ENCODE data around the gene SIGLECL1. TPM values are rescaled to one million over a fixed set of nuclear protein-coding genes. Genes with fewer than 3 reads are reported as not detected.

The SIGLECL1 gene
- total and polyA plus RNA-seq, 2 donors (not counting 1 experiment from before 2014, with no cell fraction given): not detected

GRCh38 chr19:51316688-51317087 is 65.8 kb downstream of the SIGLECL1 start:
- Histone ChIP-seq H3K27ac (ENCODE audit: low read length in 2 of 2) (no peak overlapping the region), H3K36me3 (replicated peaks in 1 of 2; ENCODE audit: control extremely low read depth in 1 of 2, control insufficient read depth in 1 of 2, extremely low read depth in 1 of 2, insufficient read depth in 2 of 2, low read length in 1 of 2) (no peaks in the 10 kb centered on the region), H2AFZ (ENCODE audit: insufficient read depth, low read depth, low read length, poor library complexity, severe bottlenecking) (no peak overlapping the region), H3K27me3 (replicated peaks in 1 of 4; ENCODE audit: control extremely low read depth in 1 of 4, control insufficient read depth in 3 of 4, insufficient read depth in 4 of 4, low read length in 3 of 4) (peaks cover 0 to 10% (median 0%) of the 10 kb centered on the region in 4 experiments), H3K9ac (ENCODE audit: low read length) (no peak overlapping the region), H4K20me1 (ENCODE audit: control insufficient read depth, insufficient read depth, low read length, poor library complexity, severe bottlenecking) (no peaks in the 10 kb centered on the region), H3K4me1 (ENCODE audit: control insufficient read depth in 2 of 2, insufficient read depth in 2 of 2, low read length in 2 of 2) (no peaks in the 10 kb centered on the region), H3K4me3 (ENCODE audit: control extremely low read depth in 1 of 5, extremely low read depth in 1 of 5, insufficient read depth in 1 of 5, low read depth in 2 of 5, low read length in 4 of 5) (no peak overlapping the region), H3K79me2 (ENCODE audit: control insufficient read depth, insufficient read depth, low read length) (no peaks in the 10 kb centered on the region), H3K9me3 (ENCODE audit: control extremely low read depth in 1 of 3, control insufficient read depth in 2 of 3, insufficient read depth in 1 of 3, low read length in 2 of 3) (peaks cover 0 to 16% (median 0%) of the 10 kb centered on the region in 3 donors), H3K4me2 (replicated peaks; ENCODE audit: low read depth, low read length, poor library complexity, severe bottlenecking) (no peak overlapping the region)
- Mint-ChIP-seq H3K9me3 (ENCODE audit: insufficient read depth) (no peaks in the 10 kb centered on the region), H3K27ac (no peak overlapping the region), H3K4me1 (peaks cover 2% of the 10 kb centered on the region), H3K4me3 (no peak overlapping the region), H3K27me3 (peaks cover 46% of the 10 kb centered on the region)
- 87% methylated on average over 7 of the region's 8 CpGs for WGBS (ENCODE audit: insufficient coverage)
- POLR2A ChIA-PET: no interaction called here
- intact Hi-C loops (cut with micrococcal nuclease): no loop called here
- no peak for TF ChIP-seq EZH2 (IDR thresholded peaks at IDR 0.05; ENCODE audit: borderline replicate concordance, insufficient read depth, low read depth, low read length, poor library complexity, severe bottlenecking)
- TF ChIP-seq CTCF (IDR thresholded peaks at IDR 0.05): no peak
- ATAC-seq (ENCODE audit: low read depth) (no peak), DNase-seq (no peak)
- CTCF ChIA-PET: interaction anchor here (1.2 kb wide), 1 partner anchor 157 kb away, joined by 4 read pairs; no protein-coding TSS in a partner anchor

GRCh38 chr19:51317376-51317775 is 66.5 kb downstream of the SIGLECL1 start:
- 88% methylated on average over 3 of the region's 3 CpGs for WGBS (ENCODE audit: insufficient coverage)
- Histone ChIP-seq H3K4me1 (ENCODE audit: control insufficient read depth in 2 of 2, insufficient read depth in 2 of 2, low read length in 2 of 2) (no peaks in the 10 kb centered on the region), H3K27ac (ENCODE audit: low read length in 2 of 2) (no peak overlapping the region), H3K9me3 (ENCODE audit: control extremely low read depth in 1 of 3, control insufficient read depth in 2 of 3, insufficient read depth in 1 of 3, low read length in 2 of 3) (peaks cover 0 to 16% (median 0%) of the 10 kb centered on the region in 3 donors), H3K27me3 (replicated peaks in 1 of 4; ENCODE audit: control extremely low read depth in 1 of 4, control insufficient read depth in 3 of 4, insufficient read depth in 4 of 4, low read length in 3 of 4) (peaks cover 0 to 5% (median 0%) of the 10 kb centered on the region in 4 experiments), H3K4me3 (ENCODE audit: control extremely low read depth in 1 of 5, extremely low read depth in 1 of 5, insufficient read depth in 1 of 5, low read depth in 2 of 5, low read length in 4 of 5) (no peak overlapping the region), H3K9ac (ENCODE audit: low read length) (no peak overlapping the region), H2AFZ (ENCODE audit: insufficient read depth, low read depth, low read length, poor library complexity, severe bottlenecking) (no peak overlapping the region), H4K20me1 (ENCODE audit: control insufficient read depth, insufficient read depth, low read length, poor library complexity, severe bottlenecking) (no peaks in the 10 kb centered on the region), H3K79me2 (ENCODE audit: control insufficient read depth, insufficient read depth, low read length) (no peaks in the 10 kb centered on the region), H3K4me2 (replicated peaks; ENCODE audit: low read depth, low read length, poor library complexity, severe bottlenecking) (no peak overlapping the region), H3K36me3 (replicated peaks in 1 of 2; ENCODE audit: control extremely low read depth in 1 of 2, control insufficient read depth in 1 of 2, extremely low read depth in 1 of 2, insufficient read depth in 2 of 2, low read length in 1 of 2) (no peaks in the 10 kb centered on the region)
- Mint-ChIP-seq H3K27ac (no peak overlapping the region), H3K4me1 (peaks cover 2% of the 10 kb centered on the region), H3K4me3 (no peak overlapping the region), H3K27me3 (peaks cover 43% of the 10 kb centered on the region), H3K9me3 (ENCODE audit: insufficient read depth) (no peaks in the 10 kb centered on the region)
- ChIA-PET POLR2A (no interaction called here), CTCF (no interaction called here)
- DNase-seq: no peak
- ATAC-seq (ENCODE audit: low read depth): no peak
- TF ChIP-seq EZH2 (IDR thresholded peaks at IDR 0.05; ENCODE audit: borderline replicate concordance, insufficient read depth, low read depth, low read length, poor library complexity, severe bottlenecking) (no peak), CTCF (IDR thresholded peaks at IDR 0.05) (no peak)
- intact Hi-C loops (cut with micrococcal nuclease): no loop called here

All from B cell (primary cell).